ENCODE data around the gene DHDDS. TPM values are rescaled to one million over a fixed set of nuclear protein-coding genes. Genes with fewer than 3 reads are reported as not detected.
A peak's percentile ranks its signal among the peaks of the same experiment; 100 is the strongest.

DHDDS gene
- total RNA-seq, 1 donor from 2014 or later, result 37.2 TPM

DNA sequence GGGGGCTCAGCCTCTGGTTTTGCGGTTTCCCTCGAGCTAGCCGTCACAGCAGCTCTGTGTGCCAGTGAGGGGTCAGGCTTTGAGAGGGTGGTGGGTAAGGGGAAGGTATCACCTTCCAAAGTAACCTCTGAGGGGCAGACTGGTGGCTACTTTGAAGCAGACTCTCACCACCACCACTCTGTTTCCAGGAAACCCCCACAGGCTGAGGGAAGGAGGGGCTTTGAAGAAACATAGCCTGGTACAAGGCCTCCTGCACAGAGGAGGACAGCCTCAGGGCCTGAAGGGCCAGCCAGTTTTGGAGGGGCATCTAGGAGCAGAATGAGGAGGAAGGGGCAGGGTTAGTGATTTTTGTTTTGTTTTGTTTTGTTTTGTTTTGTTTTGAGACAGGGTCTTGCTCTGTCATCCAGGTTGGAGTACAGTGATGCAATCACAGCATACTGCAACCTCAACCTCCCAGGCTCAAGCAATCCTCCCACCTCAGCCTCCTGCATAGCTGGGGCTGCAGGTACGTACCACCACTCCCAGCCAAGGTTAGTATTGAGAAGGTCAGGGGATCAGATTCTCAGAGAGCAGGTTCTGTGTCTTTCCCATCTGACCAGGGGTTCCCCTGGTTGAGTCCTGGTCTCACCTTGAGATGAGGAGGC lies 42.4 kb upstream of the DHDDS start:
- H3K4me3 ChIP-seq, result no peak overlapping the region
- H3K4me1 ChIP-seq, result no peaks in the 10 kb centered on the region
- intact Hi-C loops (cut with DNase I), result no loop called here
- no peaks in the 10 kb centered on the region for H3K36me3 ChIP-seq
- DNase-seq (no peak), ATAC-seq (no peak)
- TF ChIP-seq, protein P1, sequence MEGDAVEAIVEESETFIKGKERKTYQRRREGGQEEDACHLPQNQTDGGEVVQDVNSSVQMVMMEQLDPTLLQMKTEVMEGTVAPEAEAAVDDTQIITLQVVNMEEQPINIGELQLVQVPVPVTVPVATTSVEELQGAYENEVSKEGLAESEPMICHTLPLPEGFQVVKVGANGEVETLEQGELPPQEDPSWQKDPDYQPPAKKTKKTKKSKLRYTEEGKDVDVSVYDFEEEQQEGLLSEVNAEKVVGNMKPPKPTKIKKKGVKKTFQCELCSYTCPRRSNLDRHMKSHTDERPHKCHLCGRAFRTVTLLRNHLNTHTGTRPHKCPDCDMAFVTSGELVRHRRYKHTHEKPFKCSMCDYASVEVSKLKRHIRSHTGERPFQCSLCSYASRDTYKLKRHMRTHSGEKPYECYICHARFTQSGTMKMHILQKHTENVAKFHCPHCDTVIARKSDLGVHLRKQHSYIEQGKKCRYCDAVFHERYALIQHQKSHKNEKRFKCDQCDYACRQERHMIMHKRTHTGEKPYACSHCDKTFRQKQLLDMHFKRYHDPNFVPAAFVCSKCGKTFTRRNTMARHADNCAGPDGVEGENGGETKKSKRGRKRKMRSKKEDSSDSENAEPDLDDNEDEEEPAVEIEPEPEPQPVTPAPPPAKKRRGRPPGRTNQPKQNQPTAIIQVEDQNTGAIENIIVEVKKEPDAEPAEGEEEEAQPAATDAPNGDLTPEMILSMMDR (IDR thresholded peaks at IDR 0.05), result no peak
- no peaks in the 10 kb centered on the region for H3K9me3 ChIP-seq
- H3K27me3 ChIP-seq (ENCODE audit: low read depth), result no peaks in the 10 kb centered on the region
- no peak overlapping the region for H3K27ac ChIP-seq

DNA sequence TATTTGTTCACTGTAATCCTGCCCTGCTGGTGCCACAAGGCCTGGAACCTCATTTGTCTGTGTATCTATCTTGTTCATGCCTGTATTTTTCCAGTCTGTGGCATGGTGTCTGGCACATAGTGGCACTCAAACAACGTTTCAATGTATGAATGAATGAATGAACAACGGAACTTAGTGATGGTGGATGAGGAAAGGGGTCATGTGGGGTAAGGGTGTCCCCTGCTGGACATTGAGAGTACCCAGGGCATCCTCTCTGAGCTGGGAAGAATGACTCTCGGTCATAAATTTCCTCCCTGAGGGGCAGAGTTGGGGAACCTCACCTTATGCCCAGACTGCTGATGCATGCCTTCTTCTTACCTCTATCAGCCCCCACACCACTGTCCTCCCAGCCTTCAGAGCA lies 40.7 kb upstream of the DHDDS start:
- no peak overlapping the region for H3K4me3 ChIP-seq
- H3K9me3 ChIP-seq, result no peaks in the 10 kb centered on the region
- no peak overlapping the region for H3K27ac ChIP-seq
- ATAC-seq (peak; percentile 41 to 61), DNase-seq (no peak)
- no peaks in the 10 kb centered on the region for H3K27me3 ChIP-seq (ENCODE audit: low read depth)
- no peaks in the 10 kb centered on the region for H3K4me1 ChIP-seq
- intact Hi-C loops (cut with DNase I), result no loop called here
- TF ChIP-seq, protein P1 (IDR thresholded peaks at IDR 0.05), result peak; percentile 36
- H3K36me3 ChIP-seq, result no peaks in the 10 kb centered on the region

DNA sequence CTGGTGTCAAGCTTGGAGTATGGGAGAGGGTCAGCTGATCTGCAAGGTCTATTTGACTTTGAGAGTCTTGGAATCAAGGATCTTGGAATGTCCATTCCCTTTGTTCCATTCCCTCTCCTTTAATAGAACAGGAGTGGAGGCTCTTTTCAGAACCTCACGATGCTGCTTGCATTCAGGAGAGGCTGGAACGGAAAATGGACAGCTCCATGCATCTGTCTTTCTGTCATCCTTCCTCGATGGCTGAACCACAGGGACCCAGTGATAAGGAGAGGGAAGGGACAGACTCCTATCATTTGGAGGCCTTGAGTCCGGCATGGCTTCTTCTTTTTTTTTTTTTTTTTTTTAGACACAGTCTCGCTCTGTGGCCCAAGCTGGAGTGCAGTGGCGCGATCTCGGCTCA lies 36.4 kb upstream of the DHDDS start:
- DNase-seq (no peak), ATAC-seq (no peak)
- Histone ChIP-seq H3K27ac (no peak overlapping the region), H3K27me3 (ENCODE audit: low read depth) (no peaks in the 10 kb centered on the region), H3K4me3 (no peak overlapping the region), H3K4me1 (no peaks in the 10 kb centered on the region), H3K36me3 (no peaks in the 10 kb centered on the region), H3K9me3 (no peaks in the 10 kb centered on the region)
- intact Hi-C loops (cut with DNase I), result no loop called here
- TF ChIP-seq, protein P1 (IDR thresholded peaks at IDR 0.05), result no peak

DNA sequence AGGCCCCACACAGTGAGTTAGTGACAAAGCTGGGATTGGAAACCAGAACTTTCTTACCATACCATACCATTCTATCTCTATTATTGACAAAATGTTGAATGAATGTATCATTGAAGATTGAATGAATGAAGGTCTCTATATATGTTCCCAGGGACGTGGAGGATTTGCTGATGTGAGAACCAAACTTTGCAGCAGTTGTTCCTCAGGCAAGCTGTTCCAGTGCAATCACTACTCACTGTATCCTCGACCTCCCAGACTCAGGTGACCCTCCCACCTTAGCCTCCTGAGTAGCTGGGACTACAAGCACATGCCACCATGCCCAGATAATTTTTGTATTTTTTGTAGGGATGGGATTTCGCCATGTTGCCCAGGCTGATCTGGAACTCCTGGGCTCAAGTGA lies 33.1 kb upstream of the DHDDS start:
- no peaks in the 10 kb centered on the region for H3K9me3 ChIP-seq
- TF ChIP-seq, protein P1 (IDR thresholded peaks at IDR 0.05), result no peak
- no peaks in the 10 kb centered on the region for H3K4me1 ChIP-seq
- H3K36me3 ChIP-seq, result no peaks in the 10 kb centered on the region
- H3K4me3 ChIP-seq, result no peak overlapping the region
- H3K27me3 ChIP-seq (ENCODE audit: low read depth), result peaks cover 6% of the 10 kb centered on the region
- no peak for DNase-seq
- no peak overlapping the region for H3K27ac ChIP-seq
- intact Hi-C loops (cut with DNase I), result no loop called here
- ATAC-seq, result no peak

DNA sequence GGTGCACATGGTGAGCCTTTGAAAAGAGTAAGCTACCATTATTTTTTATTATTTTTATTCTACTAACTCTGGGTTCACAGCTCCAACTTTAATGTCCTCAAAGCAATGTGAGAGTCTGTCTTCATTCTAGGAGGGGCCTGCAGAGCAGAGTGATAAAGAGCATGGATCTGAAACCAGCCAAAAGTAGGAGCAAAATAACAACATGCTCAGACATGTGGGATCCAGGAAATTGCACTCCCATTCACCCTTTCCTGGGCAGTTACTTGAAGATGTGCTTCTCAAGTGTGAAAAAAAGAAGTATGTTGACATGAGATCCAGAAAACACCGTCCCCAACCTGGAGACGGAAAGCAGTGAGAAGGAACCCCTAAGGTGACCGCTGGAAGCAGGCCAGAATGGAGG lies 30.2 kb upstream of the DHDDS start:
- peaks cover 6% of the 10 kb centered on the region for H3K27me3 ChIP-seq (ENCODE audit: low read depth)

More for the DNA sequence above, 30.2 kb upstream of the DHDDS start:
- Histone ChIP-seq H3K9me3 (no peaks in the 10 kb centered on the region), H3K4me3 (no peak overlapping the region), H3K36me3 (no peaks in the 10 kb centered on the region), H3K27ac (no peak overlapping the region), H3K4me1 (no peaks in the 10 kb centered on the region)
- TF ChIP-seq, protein P1 (IDR thresholded peaks at IDR 0.05), result no peak
- DNase-seq (no peak), ATAC-seq (no peak)
- intact Hi-C loops (cut with DNase I), result no loop called here
